Activated CD8-positive, alpha-beta T cell treated with anti-CD3 and anti-CD28 coated beads for 36 hours (primary cell): ENCODE measurements around the gene PRSS38. TPM values are rescaled to one million over a fixed set of nuclear protein-coding genes. Genes with fewer than 3 reads are reported as not detected.
"Not testable (repeated sequence)": the region's sequence is repeated elsewhere in the genome, so short reads cannot be mapped to it uniquely, and the experiment has no call there.

Source experiments
- ATAC-seq: fragments of 200-7000 bp; cut with Tn5 transposase; one replicate; pipeline ENCODE4 v1.10.0; 2021; ENCODE audit warnings: mild to moderate bottlenecking, moderate library complexity
- CTCF ChIA-PET: fragments of 350-600 bp; sonication (Branson Sonifier 250); formaldehyde crosslinking; loops from one replicate; lab custom pipeline; 2021; ENCODE audit warnings: antibody characterized with exemption; lab: Charles Lee
- POLR2A ChIA-PET: fragments of 350-600 bp; sonication (Branson Sonifier 250); formaldehyde crosslinking; loops from one replicate; lab custom pipeline; 2021; ENCODE audit warnings: antibody characterized with exemption; lab: Charles Lee
- DNase-seq: peaks from one replicate; pipeline ENCODE4 v3.0.0-alpha.2; 2020
- H3K27ac Mint-ChIP-seq: one replicate; pipeline ENCODE4 v1.8.0; 2021; ENCODE audit warnings: mild to moderate bottlenecking, mixed read lengths
- H3K27me3 Mint-ChIP-seq: one replicate; pipeline ENCODE4 v1.8.0; 2021; ENCODE audit warnings: mixed read lengths
- H3K36me3 Mint-ChIP-seq: one replicate; pipeline ENCODE4 v1.8.0; 2021; ENCODE audit warnings: low read depth, mixed read lengths
- H3K4me1 Mint-ChIP-seq: one replicate; pipeline ENCODE4 v1.8.0; 2021; ENCODE audit warnings: low read depth, mixed read lengths
- H3K4me3 Mint-ChIP-seq: one replicate; pipeline ENCODE4 v1.8.0; 2021; ENCODE audit warnings: mild to moderate bottlenecking, moderate library complexity, mixed read lengths
- H3K9me3 Mint-ChIP-seq: one replicate; pipeline ENCODE4 v1.8.0; 2021; ENCODE audit warnings: mixed read lengths
- CTCF ChIP-seq: fragments of 200-600 bp; IDR thresholded peaks from one replicate; pipeline ENCODE4 v1.8.0; 2022; ENCODE audit warnings: antibody characterized with exemption, mild to moderate bottlenecking
- intact Hi-C: fragments of 100-400 bp; cut with micrococcal nuclease; formaldehyde crosslinking; loops from one replicate; pipeline ENCODE4 v1.10.0; 2022
- total RNA-seq, 2 experiments: library from RNA; stranded (reverse); gene quantifications; one replicate each; pipeline ENCODE4 v1.2.3, GENCODE V29; 2021

The PRSS38 gene
- total RNA-seq, 2 experiments from 2014 or later: not detected

- no peak for ATAC-seq
- Mint-ChIP-seq H3K4me3 (no peak overlapping the region), H3K9me3 (peaks cover 5% of the 10 kb centered on the region), H3K36me3 (no peaks in the 10 kb centered on the region), H3K27me3 (no peaks in the 10 kb centered on the region), H3K4me1 (no peaks in the 10 kb centered on the region), H3K27ac (no peak overlapping the region)
- no peak for DNase-seq
- ChIA-PET POLR2A (interaction anchor here (0.6 kb wide), 1 partner anchor 250 kb away, joined by 3 read pairs; no protein-coding TSS in a partner anchor), CTCF (no interaction called here)
- TF ChIP-seq CTCF: no peak
- intact Hi-C loops: no loop called here
Measured at GRCh38 chr1:227846265-227846858, 30.9 kb downstream of the PRSS38 start.

GRCh38 chr1:227847046-227847445 lies 31.6 kb downstream of the PRSS38 start:
- CTCF ChIA-PET, H3K27ac Mint-ChIP-seq, intact Hi-C loops, H3K9me3 Mint-ChIP-seq, POLR2A ChIA-PET, ATAC-seq, DNase-seq, H3K4me3 Mint-ChIP-seq, H3K36me3 Mint-ChIP-seq, H3K4me1 Mint-ChIP-seq, H3K27me3 Mint-ChIP-seq: not testable (repeated sequence)

GRCh38 chr1:227848430-227848932 lies 33.0 kb downstream of the PRSS38 start:
- Mint-ChIP-seq H3K4me3 (no peak overlapping the region), H3K4me1 (no peaks in the 10 kb centered on the region), H3K36me3 (no peaks in the 10 kb centered on the region), H3K27ac (no peak overlapping the region), H3K9me3 (peaks cover 5% of the 10 kb centered on the region), H3K27me3 (no peaks in the 10 kb centered on the region)
- TF ChIP-seq CTCF: no peak
- DNase-seq (no peak), ATAC-seq (no peak)
- POLR2A ChIA-PET: no interaction called here
- intact Hi-C loops: no loop called here
- CTCF ChIA-PET: interaction anchor here (0.7 to 1.4 kb wide), 2 partner anchors 62 to 1850 kb away, joined by 3 to 5 read pairs; no protein-coding TSS in a partner anchor

GRCh38 chr1:227849251-227849650 lies 33.8 kb downstream of the PRSS38 start:
- Mint-ChIP-seq H3K36me3 (no peaks in the 10 kb centered on the region), H3K9me3 (peaks cover 5% of the 10 kb centered on the region), H3K27me3 (no peaks in the 10 kb centered on the region), H3K27ac (no peak overlapping the region), H3K4me3 (no peak overlapping the region), H3K4me1 (no peaks in the 10 kb centered on the region)
- DNase-seq (no peak), ATAC-seq (no peak)
- TF ChIP-seq CTCF: no peak
- POLR2A ChIA-PET: no interaction called here
- intact Hi-C loops: no loop called here
- CTCF ChIA-PET: interaction anchor here (0.9 to 1.4 kb wide), 3 partner anchors 25 to 105 kb away, joined by 3 to 5 read pairs (median 3); no protein-coding TSS in a partner anchor

- POLR2A ChIA-PET: no interaction called here
- no peak for ATAC-seq
Measured at GRCh38 chr1:227854189-227854588, 38.7 kb downstream of the PRSS38 start.

More at GRCh38 chr1:227854189-227854588, 38.7 kb downstream of the PRSS38 start:
- H3K4me3 Mint-ChIP-seq: no peak overlapping the region
- no peaks in the 10 kb centered on the region for H3K27me3 Mint-ChIP-seq
- no peak for TF ChIP-seq CTCF
- no peak overlapping the region for H3K27ac Mint-ChIP-seq
- CTCF ChIA-PET: no interaction called here
- H3K4me1 Mint-ChIP-seq: no peaks in the 10 kb centered on the region
- no peaks in the 10 kb centered on the region for H3K36me3 Mint-ChIP-seq
- intact Hi-C loops: no loop called here
- no peak for DNase-seq
- H3K9me3 Mint-ChIP-seq: no peaks in the 10 kb centered on the region
